ENCODE measurements around the gene EBF3. TPM values are rescaled to one million over a fixed set of nuclear protein-coding genes. Genes with fewer than 3 reads are reported as not detected.

The EBF3 gene
- polyA plus RNA-seq, 12 donors: 51.3 to 117 (median 70.4) TPM; not detected in 1

DNA sequence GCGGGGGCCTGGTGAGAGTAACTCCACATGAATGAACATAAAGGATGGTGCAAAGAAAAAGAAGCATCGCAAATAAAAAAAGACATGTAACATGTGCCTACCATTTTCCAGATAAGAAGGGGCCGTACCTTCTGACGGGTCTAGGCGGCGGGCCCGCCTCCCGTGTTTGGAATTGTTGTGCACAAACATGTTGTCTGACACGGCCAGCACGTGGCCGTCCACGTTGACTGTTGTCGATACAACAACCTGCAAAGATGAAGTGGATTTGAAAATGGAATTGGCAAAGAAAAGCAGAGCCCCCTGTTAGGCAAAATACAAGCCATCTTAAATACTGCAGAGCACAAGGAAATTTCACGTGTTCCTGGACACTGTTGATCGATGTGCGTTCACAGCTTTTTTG lies 90.7 kb downstream of the EBF3 start:
- DNase-seq: no peak

DNA sequence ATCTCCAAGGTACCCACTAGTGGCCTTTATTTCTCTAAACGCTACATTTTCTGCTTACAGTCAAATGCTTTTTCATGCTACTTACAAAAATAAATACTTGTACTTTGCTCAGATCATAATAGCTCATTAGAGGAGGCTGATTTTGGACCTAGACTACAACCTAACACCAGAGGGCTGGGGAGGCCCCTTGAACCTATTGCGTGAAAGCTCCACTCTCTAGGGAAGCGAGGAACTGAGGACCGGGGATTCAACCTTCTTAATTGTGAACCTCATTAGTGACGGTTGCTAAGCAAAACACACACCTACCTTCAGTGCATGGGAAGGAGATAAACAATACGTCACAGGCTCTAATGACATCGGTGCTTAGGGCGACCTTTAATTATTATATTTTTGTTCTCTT lies 92.1 kb downstream of the EBF3 start:
- DNase-seq: no peak

DNA sequence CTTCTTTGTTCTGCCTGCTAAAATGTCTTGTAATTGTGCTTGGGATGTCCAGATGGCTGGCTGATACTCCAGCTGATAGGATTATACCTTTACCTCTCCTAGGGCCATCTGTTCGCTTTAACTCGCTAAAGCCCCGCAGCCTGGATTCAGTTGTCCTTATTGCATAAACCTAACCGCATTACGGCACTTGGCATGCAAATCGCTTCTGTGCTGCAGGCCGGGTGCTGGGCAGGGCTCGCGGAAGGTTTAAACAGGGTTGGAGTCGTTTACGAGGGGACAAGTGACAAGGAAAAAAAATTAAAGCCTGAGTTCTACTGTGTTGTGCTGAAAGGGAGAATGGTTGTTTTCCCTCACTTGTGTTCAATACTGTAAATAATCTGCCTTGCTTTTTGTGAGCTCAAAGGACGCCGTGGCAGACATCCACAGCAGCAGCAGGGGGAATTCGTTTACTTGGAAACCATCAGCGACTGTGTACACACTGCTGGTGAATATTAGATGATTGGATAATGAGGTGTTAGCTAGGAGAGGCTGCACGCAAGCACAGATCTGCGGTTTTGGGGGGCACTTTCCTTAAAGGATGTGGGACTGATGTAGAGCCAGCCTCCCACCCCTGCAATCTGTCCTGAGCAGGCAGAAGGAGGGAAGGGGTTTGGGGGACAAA lies 93.0 kb downstream of the EBF3 start:
- peak; percentile 73 for DNase-seq

DNA sequence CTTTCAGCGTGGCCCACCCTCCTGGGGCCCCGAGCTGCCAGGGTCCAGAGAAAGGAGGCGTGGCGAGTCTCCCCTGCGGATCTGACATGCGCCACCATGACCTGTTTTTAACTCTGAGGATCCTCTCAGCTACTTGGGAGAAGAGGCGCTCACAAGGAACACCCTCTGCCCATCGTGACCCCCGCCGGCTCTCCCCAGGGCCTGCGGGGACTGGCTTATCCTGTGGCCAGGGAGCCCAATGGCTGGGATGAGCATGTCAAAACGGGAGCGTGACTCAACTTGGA lies 93.7 kb downstream of the EBF3 start:
- no peak for DNase-seq

DNA sequence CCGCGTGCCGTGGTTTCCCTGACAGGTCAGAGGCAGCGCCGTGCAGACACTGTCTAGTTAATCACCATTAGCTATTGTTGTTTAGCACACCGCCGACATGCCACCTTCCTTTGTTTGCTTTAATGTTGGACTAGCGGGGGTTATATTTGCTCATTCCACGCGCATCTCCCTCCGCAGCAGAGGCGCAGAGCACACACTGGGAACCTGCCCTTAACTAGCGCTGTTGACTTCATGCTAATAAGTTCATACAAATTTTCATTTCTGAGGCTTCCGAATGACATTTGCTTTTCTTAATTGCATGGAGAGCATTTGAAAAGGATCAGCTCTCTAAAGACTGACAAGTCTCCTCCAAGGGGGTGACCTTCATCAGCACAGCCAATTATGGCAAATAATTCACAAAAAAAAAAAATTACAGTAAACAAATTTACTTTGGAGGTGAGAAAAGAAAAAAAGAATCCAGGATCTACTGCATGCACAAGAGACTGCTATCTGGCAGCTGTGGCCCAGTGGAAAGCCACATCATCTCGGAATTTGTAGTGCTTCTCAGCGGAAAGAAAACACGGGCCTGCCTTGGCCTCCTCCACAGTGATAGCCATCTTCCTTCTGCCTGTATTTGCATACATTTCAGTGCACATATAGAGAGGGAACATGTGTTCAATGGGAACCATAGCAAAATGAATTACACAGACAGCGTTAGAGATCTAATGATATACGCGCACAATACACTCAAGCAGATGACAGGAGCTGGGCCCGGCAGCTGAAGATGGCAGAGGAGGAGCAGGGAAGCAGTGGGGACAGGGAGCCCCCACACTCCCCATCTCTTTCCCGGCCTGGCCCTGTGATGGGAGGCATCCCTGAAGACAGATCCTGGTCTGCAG lies 94.2 kb downstream of the EBF3 start:
- no peak for DNase-seq

DNA sequence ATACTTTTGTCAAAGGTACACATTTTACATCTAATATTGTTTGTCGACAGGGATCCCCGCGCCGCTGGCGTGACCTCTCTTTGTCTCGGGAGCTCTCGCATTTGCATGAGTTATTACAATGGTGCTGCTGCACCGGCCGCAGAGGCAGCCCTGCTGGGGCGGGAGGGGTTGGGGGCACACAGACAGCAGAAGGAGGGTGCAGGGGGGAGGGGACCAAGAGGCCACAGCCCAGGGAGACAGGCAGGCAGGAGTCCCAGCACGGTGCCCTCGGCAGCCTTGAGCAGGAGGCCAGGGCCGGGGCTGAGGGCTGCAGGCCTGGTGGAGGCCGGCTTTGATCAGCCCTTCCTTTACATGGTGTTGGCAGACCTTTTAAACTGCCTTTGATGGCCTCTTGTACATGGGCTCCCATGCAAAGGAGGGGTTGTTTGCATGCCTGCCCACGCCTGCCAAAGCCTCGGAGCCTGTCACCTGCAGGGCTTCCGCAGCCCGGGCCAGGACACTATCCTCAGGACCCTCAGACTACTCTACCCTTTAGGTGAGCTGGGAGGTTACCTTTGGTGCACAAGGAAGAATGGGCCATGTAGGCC lies 95.5 kb downstream of the EBF3 start:
- no peak for DNase-seq

DNA sequence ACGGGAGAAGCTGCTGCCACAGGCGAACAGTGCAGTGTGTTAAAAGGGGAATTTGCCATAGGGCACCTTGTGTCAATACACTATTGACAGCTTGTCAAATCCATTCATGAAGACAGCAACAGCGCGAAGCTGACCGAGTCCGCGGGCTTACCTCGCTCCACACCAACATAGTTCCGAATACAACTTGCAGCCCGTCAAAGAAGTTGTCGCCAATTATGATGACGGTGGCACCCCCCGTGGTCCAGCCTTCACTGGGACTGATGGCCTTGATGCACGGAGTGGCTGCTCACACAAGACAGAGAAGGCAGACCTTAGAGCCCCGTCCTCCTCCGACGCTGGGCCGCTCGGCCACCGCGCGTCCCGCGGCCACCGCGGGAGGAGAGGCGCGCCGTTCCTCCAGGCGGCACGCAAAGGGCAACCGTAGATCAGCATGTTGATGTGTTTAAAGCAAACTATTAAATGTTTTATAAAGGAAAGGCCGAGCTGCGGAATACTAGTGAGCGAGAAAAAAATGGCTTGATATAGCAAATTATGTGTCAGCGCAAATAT lies 96.4 kb downstream of the EBF3 start:
- DNase-seq: no peak

DNA sequence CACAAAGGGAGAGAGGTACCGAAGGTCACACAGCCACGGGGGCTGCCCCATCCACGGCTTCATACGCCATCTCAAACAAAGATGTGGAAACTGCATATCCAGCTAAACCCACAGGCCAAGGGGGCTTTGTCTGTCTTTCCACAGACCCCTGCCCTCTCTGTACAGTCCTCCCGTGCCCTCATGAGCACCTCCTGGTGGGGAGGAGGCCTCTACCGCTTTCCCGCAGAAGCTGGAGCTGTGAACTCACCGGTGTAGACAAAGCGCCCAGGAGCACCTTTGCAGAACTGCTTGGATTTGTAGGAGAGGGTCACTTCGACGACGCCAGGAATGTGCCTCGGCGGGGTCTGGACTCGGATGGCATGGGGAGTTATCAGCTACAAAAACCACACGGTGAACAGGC lies 97.2 kb downstream of the EBF3 start:
- DNase-seq: no peak

DNA sequence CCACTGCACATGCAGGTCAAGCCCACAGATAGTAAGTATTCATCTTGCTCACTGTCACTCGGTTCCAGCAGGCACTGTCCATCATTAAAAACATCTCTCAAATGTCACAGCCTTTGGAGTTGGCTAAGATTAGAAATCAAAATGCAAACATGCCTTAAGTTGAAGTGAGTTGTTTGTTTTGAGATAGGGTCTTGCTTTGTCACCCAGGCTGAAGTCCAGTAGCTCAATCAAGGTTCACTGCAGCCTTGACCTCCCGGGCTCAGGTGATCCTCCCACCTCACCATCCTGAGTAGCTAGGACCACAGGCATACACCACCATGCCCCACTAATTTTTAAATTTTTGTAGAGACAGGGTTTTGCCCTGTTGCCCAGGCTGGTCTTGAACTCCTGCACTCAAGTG lies 98.1 kb downstream of the EBF3 start:
- no peak for DNase-seq

DNA sequence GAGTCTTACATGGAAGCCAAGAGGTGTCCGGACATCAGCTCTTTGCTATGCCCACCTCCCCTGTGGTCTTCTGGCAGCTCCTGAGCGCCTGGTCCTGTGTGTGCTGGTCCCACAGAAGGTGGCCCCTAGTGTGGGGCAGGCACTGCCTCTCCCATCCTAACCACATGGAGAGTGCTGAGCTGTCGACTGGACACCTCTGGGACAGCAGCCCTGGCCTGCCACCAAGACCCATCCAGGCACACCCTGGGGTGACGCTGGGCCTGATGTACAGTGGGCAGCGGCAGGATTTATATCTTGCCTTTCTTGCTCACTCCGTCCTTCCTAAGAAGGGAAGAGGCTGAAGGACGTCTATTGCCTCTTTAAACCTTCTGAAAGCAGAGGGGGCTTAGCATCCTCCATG lies 98.7 kb downstream of the EBF3 start:
- no peak for DNase-seq

DNA sequence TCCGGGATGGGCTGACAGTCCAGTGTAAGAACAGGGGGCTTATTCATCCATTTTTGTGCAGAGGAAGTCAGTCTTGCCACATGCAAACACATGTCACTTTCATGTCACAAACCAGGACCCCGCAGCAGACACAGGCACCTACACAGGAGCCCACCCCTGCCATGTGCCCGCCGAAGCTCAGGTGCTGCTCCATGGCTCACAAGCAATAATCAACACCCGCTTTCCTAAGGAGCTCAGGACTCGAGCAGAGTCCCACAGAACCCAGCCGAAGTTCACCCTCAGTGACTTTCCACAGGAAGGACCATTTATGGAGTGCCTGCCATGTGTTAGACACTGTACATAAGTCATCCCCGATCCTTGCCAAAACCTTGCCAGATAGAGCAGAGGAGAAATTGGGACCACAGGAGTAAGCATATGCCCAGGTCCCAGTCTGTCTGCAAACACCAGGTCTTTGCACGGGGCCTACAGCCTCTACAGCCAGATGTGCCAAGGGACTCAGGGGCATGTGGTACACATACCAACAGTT lies 99.4 kb downstream of the EBF3 start:
- DNase-seq: no peak

DNA sequence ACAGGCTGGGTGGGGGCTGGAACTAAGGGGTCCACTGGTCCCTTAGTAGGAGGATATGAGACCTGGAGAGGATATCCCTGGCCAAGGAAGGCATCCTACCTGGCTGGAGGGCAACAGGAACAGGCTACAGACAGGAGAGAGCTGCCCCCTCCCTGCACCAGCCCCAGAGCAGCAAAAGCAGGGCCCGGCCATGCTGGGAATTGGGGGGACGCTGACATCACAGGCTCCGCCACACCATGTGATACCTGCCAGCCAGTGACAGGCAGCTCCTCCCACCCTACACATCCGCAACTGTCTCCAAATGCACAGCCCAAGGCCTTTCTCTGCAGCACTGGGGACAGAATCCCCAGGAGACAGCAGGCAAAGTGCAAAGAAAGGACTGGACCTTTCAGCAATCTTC lies 100.0 kb downstream of the EBF3 start:
- DNase-seq: no peak

DNA sequence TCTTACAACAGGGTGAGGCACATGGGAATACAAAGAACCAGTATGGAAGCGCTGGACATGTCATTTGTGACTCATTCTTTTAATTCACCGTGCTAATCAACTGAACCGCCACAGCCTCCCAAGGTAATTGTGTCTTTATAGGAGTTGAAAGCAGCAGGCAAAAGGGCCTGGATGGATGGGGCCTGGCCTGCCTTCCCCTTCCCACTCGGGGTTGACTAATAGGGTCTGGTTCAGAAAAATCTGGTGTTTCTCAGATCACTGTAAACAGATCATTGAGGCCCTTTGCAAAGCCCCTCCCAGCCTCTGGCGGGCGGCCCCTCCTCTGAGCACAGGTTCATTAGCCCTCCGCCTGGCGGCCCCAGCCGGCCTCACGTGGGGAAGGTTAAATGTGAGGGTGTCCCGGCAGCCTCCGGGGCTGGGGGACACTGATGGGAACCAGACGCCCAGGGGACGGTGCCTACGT lies 100.8 kb downstream of the EBF3 start:
- DNase-seq: no peak

DNA sequence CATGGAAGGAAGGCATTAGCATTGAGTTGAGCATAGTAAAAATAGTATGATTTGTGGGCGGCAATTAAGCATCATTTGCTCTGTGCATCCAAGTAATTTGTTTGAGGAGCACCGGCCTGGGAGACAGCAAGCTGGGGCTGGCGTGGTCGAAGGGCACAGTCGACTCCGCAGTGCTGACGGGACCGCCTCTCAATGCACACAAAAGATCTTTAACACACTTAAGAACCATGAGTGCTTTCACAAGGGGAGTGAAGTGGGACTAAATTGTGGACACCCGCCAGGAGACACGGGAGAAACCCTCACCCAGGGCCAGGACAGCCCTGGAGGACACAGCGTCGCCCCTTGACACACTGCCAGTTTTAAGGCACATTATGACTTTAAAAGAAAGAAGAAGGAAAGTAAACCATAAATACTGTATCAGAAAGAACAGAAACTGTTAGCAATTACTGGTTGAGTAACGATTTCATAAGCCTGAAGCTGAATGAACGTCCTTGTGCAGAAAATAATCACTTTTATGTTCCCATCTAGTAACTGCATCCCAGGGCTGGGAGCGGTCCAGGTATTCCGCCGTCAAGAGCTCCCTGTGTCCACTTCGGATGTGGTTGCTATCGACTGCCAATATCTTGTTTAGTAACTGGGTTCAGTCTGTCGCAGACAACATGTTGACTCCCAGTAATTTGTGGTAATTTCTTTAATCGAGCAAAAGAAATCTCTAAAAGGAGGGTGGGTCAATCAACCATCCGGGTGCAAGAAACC lies 102.1 kb downstream of the EBF3 start:
- DNase-seq: no peak

DNA sequence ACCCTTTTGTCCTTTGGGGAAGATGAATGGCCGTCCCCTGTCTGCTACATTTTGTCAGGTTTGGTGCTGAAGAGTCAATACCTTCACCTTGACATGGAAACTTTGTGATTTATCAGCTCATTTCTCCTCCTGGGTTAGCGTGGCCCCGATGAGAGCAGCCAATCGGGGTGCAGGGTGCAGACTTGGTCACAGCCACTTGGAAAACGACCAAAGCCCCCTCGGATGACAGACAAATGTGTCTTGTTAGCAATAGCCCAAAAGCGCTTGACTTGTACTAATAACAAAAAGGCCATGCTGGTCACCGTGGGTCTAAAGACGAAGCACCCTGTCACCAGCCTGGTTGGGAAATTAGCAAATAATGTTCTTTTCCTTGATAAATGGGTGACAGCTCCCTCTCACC lies 103.7 kb downstream of the EBF3 start:
- no peak for DNase-seq

DNA sequence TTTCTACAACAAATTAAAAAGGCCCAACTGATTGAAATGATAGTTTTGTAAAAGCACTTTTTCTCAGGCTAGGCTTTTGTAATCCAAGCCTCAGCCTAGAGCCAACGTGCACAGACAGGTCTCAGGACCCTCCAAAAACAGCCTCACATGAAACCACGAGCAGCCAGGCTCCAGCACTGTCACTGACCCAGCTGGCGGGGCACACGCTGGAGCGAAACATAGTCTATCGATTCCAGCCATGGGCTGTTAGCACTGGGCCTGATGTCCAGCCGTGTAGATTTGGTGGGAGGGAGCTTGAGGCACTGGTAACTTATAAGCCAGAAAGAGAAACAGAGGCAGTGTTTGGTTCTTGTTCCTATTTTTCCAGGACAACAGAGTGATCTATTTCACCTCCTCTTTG lies 104.5 kb downstream of the EBF3 start:
- DNase-seq: no peak

DNA sequence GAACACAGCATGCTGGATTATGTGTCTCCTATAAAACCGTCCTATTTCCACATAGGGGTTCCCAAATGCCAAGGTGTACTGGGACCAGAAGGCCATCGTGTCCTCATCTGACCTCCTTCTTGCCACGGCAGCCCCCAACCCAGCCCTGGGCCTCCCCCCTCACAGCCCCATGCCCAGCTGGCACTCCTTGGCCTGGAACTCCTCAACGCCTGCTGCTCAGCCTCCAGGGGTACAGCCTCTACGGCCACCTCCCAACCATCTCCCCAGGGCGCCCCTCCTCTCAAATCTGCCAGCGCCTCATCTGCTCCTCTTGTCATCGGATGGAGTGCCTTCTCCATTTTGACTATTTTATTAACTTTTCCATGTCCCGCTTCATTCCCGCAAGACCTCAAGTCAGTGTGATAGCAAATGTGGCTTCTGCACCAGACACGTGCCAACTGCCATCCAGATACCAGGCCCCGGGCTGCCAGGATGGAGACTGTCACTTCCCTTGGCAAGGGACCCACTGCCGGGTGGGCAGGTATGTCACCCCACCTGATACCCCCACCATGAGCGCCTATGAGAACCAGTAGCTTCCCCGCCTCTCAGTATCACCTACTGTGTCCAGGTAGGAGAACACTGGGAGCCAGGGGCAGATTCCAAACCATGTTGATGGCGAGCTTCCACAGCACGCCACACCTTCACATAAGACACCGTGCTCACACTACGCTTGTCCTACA lies 106.7 kb downstream of the EBF3 start:
- no peak for DNase-seq

DNA sequence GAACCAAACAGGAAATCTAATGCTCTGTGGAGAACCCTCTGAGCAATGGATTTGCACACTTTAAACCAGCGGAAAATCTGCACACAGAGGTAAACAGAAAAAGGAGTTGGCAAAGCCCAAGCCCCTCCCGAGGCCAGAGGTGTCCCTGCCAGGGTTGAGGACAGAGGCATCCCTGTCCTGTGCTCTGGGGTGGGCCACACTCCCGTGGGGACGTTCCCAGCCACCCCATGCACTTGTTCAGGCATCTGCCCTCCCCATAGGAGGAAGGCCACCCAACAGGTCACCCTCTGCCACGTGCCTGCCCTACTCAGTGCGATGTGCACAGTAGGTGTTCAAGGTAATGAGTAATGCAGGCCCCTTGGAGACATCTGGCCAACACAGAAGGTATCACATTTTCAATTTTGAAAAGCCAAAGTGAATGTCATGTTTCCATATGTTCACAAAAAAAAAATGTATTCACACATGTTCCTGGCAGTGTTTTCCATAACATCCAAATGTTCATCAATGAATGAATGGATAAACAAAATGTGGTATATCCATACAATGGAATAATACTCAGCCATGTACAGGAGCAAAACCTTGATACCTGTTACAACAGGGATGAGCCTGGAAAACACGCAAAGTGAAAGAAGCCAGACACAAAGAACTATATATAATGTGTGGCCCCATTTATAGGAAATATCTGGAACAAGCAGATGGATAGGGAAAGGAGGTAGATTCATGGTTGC lies 108.1 kb downstream of the EBF3 start:
- DNase-seq: no peak

DNA sequence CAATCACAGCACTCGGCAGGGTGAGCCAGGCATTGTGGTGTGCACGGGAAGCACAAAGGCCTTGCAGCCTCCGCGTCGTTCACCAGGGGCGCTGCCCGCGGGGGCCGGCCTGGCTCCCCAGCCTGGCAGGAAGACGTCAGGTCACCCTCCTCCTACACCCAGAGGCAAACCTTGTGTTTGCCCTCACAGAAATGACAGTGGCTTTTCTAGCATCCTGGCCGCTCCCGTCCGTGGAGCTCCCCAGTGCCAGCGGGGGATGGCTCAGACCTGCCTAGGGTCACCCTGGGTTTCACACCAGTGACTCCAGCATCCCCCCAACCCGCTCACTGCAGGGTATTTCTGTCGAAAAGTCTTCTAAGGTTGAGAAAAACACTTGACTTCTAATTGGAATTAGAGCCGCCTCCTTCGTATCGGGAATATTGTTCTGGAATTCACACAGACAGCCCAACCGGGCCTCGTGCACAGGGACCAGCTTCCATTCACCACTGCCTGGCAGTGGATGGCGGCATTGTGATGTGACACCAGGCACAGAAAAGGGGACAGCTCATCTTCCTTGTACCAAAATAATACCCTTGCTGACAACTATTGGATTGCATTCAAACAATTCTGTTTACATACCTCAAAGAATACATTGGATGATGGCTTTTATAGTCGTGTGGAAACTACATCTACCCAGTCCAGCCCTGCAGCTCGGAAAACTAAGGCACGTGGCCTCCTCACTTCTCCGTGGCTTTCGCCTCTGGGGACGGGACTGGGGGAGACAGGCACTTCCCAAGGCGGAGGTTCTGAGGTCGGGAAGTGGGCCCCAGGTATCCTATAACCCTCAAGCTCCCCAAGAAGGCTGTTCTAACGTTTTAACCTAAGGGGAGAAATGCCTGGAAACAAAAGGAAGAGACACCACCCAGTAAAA lies 109.0 kb downstream of the EBF3 start:
- DNase-seq: no peak
